Neural cell (in vitro differentiated cells): ENCODE results near the gene DMTF1. TPM values are rescaled to one million over a fixed set of nuclear protein-coding genes. Genes with fewer than 3 reads are reported as not detected.

Source experiments
- H2AFZ ChIP-seq: fragments of 200-600, 300-800 bp; sonication (generic), shearing (Covaris generic); 2 replicates; pipeline ENCODE4 v1.6.0; 2014; ENCODE audit warnings: low read depth, mild to moderate bottlenecking, antibody characterized with exemption, low read length, moderate library complexity
- H3F3A ChIP-seq: fragments of 200-600 bp; shearing (Covaris generic); 2 replicates; pipeline ENCODE4 v1.6.1; 2016; ENCODE audit warnings: mild to moderate bottlenecking, moderate library complexity, mixed read lengths, antibody characterized with exemption, low read length; ENCODE audit not compliant: insufficient read depth, poor library complexity, severe bottlenecking
- H3K27ac ChIP-seq: fragments of 200-600, 300-800 bp; sonication (generic), shearing (Covaris generic); 2 replicates; pipeline ENCODE4 v1.5.1; 2014; ENCODE audit warnings: mild to moderate bottlenecking, low read length, moderate library complexity
- H3K27me3 ChIP-seq: fragments of 300-800, 200-600 bp; sonication (generic), shearing (Covaris generic); 2 replicates; pipeline ENCODE4 v1.6.0; 2014; ENCODE audit warnings: mild to moderate bottlenecking, low read depth, low read length, moderate library complexity; ENCODE audit not compliant: insufficient read depth
- H3K36me3 ChIP-seq: fragments of 300-800, 200-600 bp; sonication (generic), shearing (Covaris generic); 2 replicates; pipeline ENCODE4 v1.5.1; 2014; ENCODE audit warnings: mild to moderate bottlenecking, antibody characterized with exemption, low read length, moderate library complexity; ENCODE audit not compliant: insufficient read depth
- H3K4me2 ChIP-seq: fragments of 300-800, 200-600 bp; sonication (generic), shearing (Covaris generic); 2 replicates; pipeline ENCODE4 v1.6.0; 2014; ENCODE audit warnings: mild to moderate bottlenecking, low read length
- H3K4me3 ChIP-seq: fragments of 300-800, 200-600 bp; sonication (generic), shearing (Covaris generic); 2 replicates; pipeline ENCODE4 v1.5.1; 2014; ENCODE audit warnings: mild to moderate bottlenecking, low read length, moderate library complexity
- H3K79me2 ChIP-seq: fragments of 200-600 bp; shearing (Covaris generic); replicated peaks from 2 replicates; pipeline ENCODE4 v1.6.0; 2014; ENCODE audit warnings: mild to moderate bottlenecking, low read length, moderate library complexity; ENCODE audit not compliant: insufficient read depth
- H3K9ac ChIP-seq: fragments of 300-800, 200-600 bp; sonication (generic), shearing (Covaris generic); 2 replicates; pipeline ENCODE4 v1.6.1; 2016; ENCODE audit warnings: mild to moderate bottlenecking, low read length, mixed read lengths
- H3K9me2 ChIP-seq: fragments of 200-600 bp; shearing (Covaris generic); 2 replicates; pipeline ENCODE4 v1.6.1; 2016; ENCODE audit warnings: mild to moderate bottlenecking, low read length, mixed read lengths; ENCODE audit not compliant: insufficient read depth
- H3K9me3 ChIP-seq: fragments of 200-600, 300-800 bp; sonication (generic), shearing (Covaris generic); 2 replicates; pipeline ENCODE4 v1.6.1; 2016; ENCODE audit warnings: mild to moderate bottlenecking, mixed run types, low read length, moderate library complexity, mixed read lengths
- H4K20me1 ChIP-seq: fragments of 200-600 bp; shearing (Covaris generic); 2 replicates; pipeline ENCODE4 v1.6.1; 2016; ENCODE audit warnings: mild to moderate bottlenecking, mixed run types; ENCODE audit not compliant: insufficient read depth
- CTCF ChIP-seq: fragments of 450-650 bp; IDR thresholded peaks from 2 replicates; pipeline ENCODE4 v1.5.1; 2014; ENCODE audit warnings: antibody characterized with exemption, mild to moderate bottlenecking, moderate library complexity; ENCODE audit not compliant: poor library complexity, severe bottlenecking
- EP300 ChIP-seq: fragments of 450-650 bp; conservative IDR thresholded peaks from 2 replicates; pipeline ENCODE4 v1.6.1; 2014; ENCODE audit warnings: antibody characterized with exemption, mild to moderate bottlenecking, moderate library complexity; ENCODE audit not compliant: poor library complexity, severe bottlenecking
- EZH2 ChIP-seq: fragments of 200-600, 300-800 bp; shearing (Covaris generic), sonication (generic); IDR thresholded peaks from 2 replicates; pipeline ENCODE4 v1.6.1; 2014; ENCODE audit warnings: antibody characterized with exemption, low read length, borderline replicate concordance, mild to moderate bottlenecking; ENCODE audit not compliant: insufficient read depth, poor library complexity, severe bottlenecking
- MXI1 ChIP-seq: fragments of 450-650 bp; conservative IDR thresholded peaks from 2 replicates; pipeline ENCODE4 v1.6.1; 2014; ENCODE audit warnings: antibody characterized with exemption, mild to moderate bottlenecking; ENCODE audit not compliant: poor library complexity, severe bottlenecking
- POLR2AphosphoS5 ChIP-seq: IDR thresholded peaks from 2 replicates; pipeline ENCODE4 v1.6.1; 2012
- RAD21 ChIP-seq: fragments of 450-650 bp; conservative IDR thresholded peaks from 2 replicates; pipeline ENCODE4 v1.6.1; 2014; ENCODE audit warnings: antibody characterized with exemption, mild to moderate bottlenecking, moderate library complexity
- REST ChIP-seq: IDR thresholded peaks from 2 replicates; pipeline ENCODE4 v1.6.1; 2012; ENCODE audit warnings: borderline replicate concordance
- SMC3 ChIP-seq: fragments of 450-650 bp; conservative IDR thresholded peaks from 2 replicates; pipeline ENCODE4 v1.6.1; 2014; ENCODE audit warnings: antibody characterized with exemption, mild to moderate bottlenecking, moderate library complexity; ENCODE audit not compliant: poor library complexity
- TAF1 ChIP-seq: IDR thresholded peaks from 2 replicates; pipeline ENCODE4 v1.6.1; 2012; ENCODE audit warnings: low read depth
- polyA plus RNA-seq: library from polyadenylated mRNA; depleted of rRNA; stranded (reverse); fragments of >200 nt; gene quantifications from 2 replicates; pipeline ENCODE4 v1.2.3, GENCODE V29; 2014

DMTF1 gene
- polyA plus RNA-seq, 1 donor from 2014 or later, result 314 TPM

- Histone ChIP-seq H3F3A (no peaks in the 10 kb centered on the region), H3K9me2 (no peaks in the 10 kb centered on the region), H3K36me3 (no peaks in the 10 kb centered on the region), H2AFZ (no peak overlapping the region), H3K9me3 (peaks cover 2% of the 10 kb centered on the region), H3K4me3 (no peak overlapping the region), H3K27me3 (no peaks in the 10 kb centered on the region), H4K20me1 (no peaks in the 10 kb centered on the region), H3K9ac (no peak overlapping the region), H3K79me2 (no peaks in the 10 kb centered on the region), H3K4me2 (no peak overlapping the region), H3K27ac (no peak overlapping the region)
- TF ChIP-seq SMC3 (no peak), RAD21 (no peak), POLR2AphosphoS5 (no peak), CTCF (no peak), EP300 (no peak), MXI1 (no peak), TAF1 (no peak), EZH2 (no peak), REST (no peak)
Measured at GRCh38 chr7:87206361-87206760, 54.1 kb downstream of the DMTF1 start.

- H3K79me2 ChIP-seq, result no peaks in the 10 kb centered on the region
- H3K4me2 ChIP-seq, result no peak overlapping the region
- TF ChIP-seq REST (no peak), RAD21 (no peak), EP300 (no peak), TAF1 (no peak)
Measured at GRCh38 chr7:87209295-87209924, 57.2 kb downstream of the DMTF1 start.

More at GRCh38 chr7:87209295-87209924, 57.2 kb downstream of the DMTF1 start:
- Histone ChIP-seq H3F3A (no peaks in the 10 kb centered on the region), H3K27ac (no peak overlapping the region), H4K20me1 (no peaks in the 10 kb centered on the region), H3K27me3 (no peaks in the 10 kb centered on the region), H3K9me3 (peaks cover 2% of the 10 kb centered on the region), H3K4me3 (no peak overlapping the region), H3K9me2 (no peaks in the 10 kb centered on the region), H2AFZ (no peak overlapping the region), H3K36me3 (no peaks in the 10 kb centered on the region), H3K9ac (no peak overlapping the region)
